RPMI8226 (cell line): Measurements from ENCODE around the gene MACROD2.

ENCODE experiments used
- DNase-seq: peaks from one replicate; pipeline ENCODE4 v3.0.0-alpha.2; 2015

The MACROD2 gene

GRCh38 chr20:14064333-14064732 lies 69.0 kb downstream of the MACROD2 start:
- peak; percentile 88 for DNase-seq

DNA sequence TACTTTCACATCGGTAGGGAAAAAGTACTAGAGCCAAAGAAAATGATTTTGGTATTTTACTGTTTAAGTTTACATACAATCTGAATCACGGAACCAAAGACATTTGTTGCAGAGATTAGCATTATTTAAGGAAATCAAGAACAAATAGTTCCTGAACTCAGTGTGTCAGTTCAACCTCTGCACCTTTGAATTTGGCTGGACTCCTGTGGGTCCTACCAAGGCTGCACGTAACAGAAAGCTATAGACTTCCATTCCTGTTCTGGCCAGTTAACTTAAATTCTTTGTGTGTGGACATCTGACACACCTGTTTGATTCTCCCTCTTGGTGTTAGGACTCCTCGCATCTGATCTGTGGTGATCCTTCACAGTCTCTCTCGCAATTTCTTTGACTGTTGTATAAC lies 69.6 kb downstream of the MACROD2 start:
- DNase-seq = no peak

DNA sequence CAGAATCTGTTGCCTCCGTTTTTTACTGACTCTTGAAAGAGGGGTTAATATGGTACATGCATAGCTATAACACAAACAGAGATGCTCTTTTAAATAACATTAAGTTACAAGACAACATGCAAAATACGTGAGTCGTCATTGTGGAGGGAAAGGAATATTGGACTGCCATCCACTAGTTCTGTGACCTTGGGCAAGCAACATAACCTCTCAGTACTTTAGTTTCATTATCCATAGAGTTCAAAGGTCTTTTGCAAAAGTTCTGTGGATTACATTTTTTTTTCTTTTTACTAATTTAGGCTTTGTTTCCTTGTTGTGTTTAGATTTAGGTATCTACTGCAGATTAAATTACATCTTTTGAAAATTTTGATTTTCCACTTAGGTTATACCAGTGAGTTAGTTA lies 70.5 kb downstream of the MACROD2 start:
- no peak for DNase-seq

GRCh38 chr20:14067603-14068002 lies 72.3 kb downstream of the MACROD2 start:
- DNase-seq = no peak

DNA sequence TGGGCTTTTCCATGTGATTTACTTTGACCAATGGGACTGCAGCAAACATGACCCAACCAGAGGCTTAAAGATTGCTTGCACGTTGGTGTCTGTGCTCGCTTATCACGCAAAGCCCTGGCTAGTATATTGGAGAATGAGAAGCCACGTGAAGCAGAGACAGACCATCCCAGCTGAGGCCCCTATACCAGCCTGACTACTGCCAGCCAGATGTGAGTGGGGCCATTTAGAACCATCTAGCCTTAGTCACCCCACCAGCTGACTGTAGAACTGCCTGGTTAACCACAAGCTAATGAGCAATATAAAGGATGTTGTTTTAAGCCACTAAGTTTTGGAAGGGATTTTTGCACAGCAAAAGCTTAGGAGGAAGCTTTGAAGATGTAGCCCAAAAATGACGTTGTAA lies 74.5 kb downstream of the MACROD2 start:
- peak; percentile 73 for DNase-seq

- DNase-seq = peak; percentile 79
Measured at GRCh38 chr20:14093652-14094051, 98.3 kb downstream of the MACROD2 start.

DNA sequence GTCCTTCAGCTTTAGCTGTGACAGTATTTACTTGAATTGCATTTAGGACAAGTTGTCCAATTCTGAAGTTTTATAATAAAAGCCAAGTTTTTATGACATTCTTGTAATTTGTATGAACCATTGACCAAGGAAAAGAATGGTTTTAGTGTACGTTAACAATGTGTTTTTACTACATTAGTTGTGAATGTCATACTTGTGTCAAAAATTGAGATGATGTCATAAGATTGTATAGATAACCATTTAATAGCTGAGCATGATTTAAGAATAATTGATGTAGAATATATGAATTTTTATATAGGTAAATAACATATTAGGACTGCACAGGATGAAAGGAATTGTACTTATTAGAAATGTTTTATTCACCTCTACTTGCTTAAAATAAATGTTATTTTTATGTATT lies 102.9 kb downstream of the MACROD2 start:
- DNase-seq = no peak

DNA sequence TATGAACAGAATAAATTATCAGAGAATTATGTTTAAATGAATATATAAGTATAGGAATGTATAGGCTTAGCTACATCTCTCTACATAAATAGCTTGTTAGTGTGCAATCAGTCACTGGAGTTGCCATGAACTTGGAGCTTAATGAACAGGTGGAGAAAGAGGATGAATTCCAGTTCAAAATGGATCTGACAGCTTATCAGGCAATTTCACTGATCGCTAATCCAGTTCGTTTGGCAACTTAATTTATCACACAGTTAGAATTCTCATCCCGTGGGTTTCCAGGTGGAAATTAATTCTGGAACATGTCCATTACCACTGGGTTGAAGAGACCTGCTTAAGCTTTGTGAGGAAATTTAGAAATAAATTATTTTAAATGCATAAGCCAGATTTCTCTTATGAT lies 118.1 kb downstream of the MACROD2 start:
- no peak for DNase-seq

DNA sequence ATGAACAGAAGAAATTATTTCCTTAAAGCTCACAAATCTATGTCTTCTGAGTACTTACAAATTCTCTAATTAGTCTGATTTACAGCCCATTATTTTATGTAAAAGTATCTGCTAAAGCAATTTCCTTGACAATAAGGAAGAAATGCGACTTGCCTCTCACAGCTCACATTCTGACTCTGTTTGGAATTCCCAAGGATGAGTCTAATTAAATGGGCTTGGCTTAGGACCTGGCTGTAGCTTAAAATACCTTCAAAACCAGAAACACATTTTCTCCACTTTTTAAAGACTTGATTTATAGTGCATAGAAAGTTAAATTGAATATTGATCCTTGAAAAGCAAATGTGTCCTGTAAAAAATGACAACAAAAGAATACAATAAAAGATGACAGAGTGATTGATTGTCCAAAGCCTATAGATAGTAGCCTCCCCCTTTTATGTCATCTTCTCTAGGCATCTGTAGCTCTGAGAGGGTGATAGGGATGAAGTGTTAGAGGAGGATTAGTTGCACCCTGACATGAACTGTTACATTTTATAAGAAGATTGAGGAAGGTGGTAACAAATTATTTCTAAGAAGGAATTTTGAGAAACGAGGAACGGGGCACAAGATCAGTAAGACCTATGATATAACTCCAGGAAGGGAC lies 118.9 kb downstream of the MACROD2 start:
- DNase-seq = no peak

DNA sequence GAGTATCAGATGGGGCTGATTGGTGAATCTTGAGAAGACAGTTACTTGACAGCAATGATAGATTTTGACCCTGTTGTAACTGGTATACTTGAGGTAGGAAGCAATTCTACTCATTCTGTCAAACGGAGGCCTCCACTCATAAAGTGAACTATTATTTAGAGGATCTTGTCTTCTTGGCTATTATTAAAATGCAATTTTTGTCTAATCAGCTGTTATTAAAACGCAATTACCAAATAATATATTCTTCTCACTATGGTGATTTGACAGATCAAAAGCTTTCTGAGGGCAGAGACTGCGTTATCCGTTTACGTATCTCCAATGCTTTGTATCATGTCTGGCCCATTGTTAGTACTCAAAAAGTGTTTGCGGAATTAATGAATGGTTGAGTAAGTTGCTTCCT lies 120.7 kb downstream of the MACROD2 start:
- no peak for DNase-seq

DNA sequence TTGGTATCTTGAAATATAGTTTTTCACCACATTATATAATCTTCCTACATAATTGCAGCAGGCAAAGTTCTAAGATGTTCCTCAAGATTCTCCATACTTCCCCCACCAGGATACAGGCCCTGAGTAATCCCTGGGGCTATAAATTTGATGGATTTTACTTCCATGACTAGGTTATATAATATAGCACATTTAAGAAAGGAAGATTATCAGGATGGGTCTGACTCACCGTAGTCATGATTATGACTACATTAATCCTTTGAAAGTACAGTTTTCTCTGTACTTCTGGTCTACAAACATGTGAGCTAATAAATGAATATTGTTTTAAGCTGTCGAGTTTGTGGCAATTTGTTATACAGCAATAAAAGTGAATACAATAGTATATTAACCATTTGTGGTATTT lies 122.5 kb downstream of the MACROD2 start:
- DNase-seq = no peak

DNA sequence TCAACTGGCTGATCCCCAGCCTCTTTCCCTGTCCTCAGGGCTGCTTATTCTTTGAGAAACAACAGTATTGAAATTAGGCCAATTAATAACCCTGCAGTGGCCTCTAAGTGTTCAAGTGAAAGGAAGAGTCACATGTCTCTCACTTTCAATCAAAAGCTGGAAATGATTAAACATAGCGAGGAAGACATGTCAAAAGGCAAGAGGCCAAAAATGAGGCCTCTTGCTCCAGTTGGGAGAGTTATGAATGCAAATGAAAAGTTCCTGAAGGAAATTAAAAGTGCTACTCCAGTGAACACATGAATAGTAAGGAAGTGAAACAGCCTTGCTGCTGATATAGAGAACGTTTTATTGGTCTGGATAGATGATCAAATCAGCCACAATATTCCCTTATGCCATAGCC lies 131.5 kb downstream of the MACROD2 start:
- no peak for DNase-seq

GRCh38 chr20:14127514-14128223 lies 132.4 kb downstream of the MACROD2 start:
- no peak for DNase-seq

- DNase-seq = no peak
Measured at GRCh38 chr20:14134004-14134403, 138.7 kb downstream of the MACROD2 start.

DNA sequence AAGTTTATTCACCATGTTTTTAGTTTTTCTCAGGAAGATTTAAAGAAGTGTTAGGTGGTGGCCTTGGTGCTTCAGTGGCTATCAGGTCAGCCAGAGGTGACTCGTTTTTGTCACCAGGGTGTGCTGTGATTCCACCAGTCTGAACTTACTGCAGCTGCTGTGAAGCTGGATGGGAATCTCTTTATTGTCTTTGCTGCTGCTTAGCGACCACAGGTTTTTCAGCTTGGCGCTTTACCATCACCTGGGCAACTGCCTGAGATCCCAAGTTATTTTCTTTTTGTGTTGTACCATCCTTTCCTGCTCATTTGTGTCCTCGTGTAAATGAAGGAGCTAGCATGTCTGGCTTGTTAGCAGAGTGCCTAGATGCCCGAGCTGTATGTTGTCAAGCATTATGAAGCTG lies 146.9 kb downstream of the MACROD2 start:
- DNase-seq = peak; percentile 69

DNA sequence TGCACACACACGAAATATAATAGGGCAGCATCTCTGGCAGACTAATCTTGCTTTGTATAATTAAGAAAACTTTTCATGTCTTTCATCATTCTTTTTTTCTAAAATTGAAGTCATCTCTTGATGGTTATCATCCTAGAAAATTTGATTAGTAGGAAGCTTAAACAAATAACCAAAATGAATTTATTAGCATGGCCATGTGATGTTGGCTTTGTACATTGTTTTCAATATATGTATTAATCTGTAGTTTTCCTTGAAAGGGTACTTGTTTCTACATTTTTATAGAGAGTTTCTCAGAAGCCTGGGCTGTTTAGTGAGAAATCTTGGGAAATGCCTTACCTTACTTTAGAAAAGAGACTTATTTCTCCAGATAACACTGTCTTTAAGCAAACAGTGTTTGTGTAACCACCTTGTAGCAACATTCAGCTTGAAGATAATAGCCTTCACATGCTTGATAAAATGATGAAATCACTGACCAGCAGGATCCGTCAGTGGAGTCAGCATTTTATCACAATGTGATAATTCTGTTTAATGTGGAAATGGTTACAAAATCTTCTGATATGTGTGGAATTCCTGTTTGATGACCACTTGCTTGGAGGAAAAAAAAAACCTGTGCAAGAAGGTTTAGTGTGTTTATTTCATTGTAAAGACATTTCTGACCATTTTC lies 147.8 kb downstream of the MACROD2 start:
- no peak for DNase-seq

- no peak for DNase-seq
Measured at GRCh38 chr20:14148042-14148441, 152.7 kb downstream of the MACROD2 start.

- DNase-seq = no peak
Measured at GRCh38 chr20:14155361-14155760, 160.0 kb downstream of the MACROD2 start.

GRCh38 chr20:14178528-14178927 lies 183.2 kb downstream of the MACROD2 start:
- DNase-seq = no peak

GRCh38 chr20:14178952-14179351 lies 183.6 kb downstream of the MACROD2 start:
- no peak for DNase-seq

- peak; percentile 28 for DNase-seq
Measured at GRCh38 chr20:14189794-14190402, 194.6 kb downstream of the MACROD2 start.

DNA sequence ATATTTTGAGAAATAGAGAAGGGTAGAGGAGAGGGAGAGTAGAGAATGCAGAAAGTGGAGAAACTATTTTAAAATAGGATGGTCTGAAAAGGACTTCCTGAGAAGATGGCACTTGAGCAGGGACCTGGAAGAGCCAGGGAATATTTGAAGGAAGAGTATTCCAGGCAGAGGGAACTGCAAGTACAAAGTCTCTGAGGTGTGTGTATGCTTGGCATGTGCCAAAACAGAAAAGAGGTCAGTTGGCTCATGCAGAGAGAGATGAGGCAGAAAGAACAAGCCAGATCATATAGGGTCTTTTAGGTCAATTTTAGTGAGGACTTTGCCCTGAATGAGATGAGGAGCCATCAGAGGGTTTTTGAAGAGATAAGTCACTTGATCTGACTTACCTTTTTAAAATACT lies 196.2 kb downstream of the MACROD2 start:
- DNase-seq = no peak

DNA sequence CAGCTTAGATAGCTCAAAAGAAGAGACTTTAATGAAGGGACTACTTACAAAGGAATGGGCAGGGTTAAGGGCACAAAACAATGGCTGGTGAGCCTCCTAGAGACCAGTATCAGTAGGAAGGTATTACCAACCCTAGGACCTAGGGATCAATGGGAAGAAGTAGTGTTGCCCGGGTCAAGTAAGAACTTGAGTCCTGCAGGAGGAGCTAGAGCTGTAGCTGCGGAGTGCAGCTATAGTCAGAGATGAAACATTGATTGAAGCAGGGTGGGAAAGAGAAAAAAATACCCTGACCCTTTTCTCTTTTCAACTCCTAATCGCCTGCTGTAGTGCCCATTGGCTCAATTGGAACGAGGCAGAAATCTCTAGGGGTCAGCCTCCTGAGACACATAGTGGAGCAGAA lies 198.1 kb downstream of the MACROD2 start:
- no peak for DNase-seq

GRCh38 chr20:14193885-14194284 lies 198.6 kb downstream of the MACROD2 start:
- DNase-seq = no peak
